ENCODE results near the gene P2RX1.

Gene P2RX1

DNA sequence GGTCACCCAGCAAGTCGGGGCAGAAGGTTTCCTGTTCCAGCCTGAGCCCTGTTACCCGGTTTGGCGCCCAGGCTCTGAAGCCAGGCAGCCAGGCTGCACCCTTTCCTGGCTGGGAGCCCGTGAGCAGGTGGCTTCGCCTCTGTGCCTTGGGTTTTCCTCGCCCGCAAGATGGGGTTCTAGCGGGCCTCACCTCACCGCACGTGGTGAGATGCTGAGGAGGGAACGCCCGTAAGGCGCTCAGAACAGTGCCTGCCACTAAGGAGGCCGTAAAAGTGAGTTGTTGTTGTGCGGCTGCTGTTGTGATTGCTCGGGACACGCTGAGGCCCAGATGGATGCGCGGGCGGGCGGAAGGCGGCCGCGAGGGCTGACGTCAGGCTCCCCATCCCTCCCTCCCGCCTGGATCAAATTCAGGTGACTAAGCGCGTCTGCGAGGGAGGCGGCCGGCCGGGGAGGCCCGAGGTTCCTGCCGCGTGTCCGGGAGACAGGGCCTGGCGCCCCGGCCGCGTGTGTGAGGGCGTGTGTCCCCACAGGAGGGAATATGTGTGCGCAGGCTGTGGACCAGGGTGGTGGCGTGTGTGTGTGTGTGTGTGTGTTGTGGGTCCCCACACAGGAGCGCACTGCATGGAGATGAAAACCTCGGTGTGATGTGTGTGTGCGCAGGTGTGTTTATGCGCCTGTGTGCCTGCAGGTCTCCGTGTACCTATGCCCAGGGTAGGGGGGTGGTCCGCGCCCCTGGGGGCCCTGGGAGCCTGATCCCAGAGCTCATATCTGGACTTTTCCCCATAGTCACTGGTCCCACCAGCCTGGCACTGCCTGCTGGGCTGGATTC is 27.7 kb downstream of the P2RX1 start:
- peak; percentile 75 for DNase-seq
- Histone ChIP-seq H3K4me3 (ENCODE audit: low read depth, low read length) (no peak overlapping the region), H3K27me3 (ENCODE audit: insufficient read depth, low read depth, severe bottlenecking) (no peaks in the 10 kb centered on the region), H3K36me3 (peaks cover 26% of the 10 kb centered on the region), H3K9me3 (ENCODE audit: severe bottlenecking) (no peaks in the 10 kb centered on the region), H3K27ac (peak overlapping the region; percentile 84)
- TF ChIP-seq, protein P1, sequence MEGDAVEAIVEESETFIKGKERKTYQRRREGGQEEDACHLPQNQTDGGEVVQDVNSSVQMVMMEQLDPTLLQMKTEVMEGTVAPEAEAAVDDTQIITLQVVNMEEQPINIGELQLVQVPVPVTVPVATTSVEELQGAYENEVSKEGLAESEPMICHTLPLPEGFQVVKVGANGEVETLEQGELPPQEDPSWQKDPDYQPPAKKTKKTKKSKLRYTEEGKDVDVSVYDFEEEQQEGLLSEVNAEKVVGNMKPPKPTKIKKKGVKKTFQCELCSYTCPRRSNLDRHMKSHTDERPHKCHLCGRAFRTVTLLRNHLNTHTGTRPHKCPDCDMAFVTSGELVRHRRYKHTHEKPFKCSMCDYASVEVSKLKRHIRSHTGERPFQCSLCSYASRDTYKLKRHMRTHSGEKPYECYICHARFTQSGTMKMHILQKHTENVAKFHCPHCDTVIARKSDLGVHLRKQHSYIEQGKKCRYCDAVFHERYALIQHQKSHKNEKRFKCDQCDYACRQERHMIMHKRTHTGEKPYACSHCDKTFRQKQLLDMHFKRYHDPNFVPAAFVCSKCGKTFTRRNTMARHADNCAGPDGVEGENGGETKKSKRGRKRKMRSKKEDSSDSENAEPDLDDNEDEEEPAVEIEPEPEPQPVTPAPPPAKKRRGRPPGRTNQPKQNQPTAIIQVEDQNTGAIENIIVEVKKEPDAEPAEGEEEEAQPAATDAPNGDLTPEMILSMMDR (IDR thresholded peaks at IDR 0.05; ENCODE audit: low read depth, low read length), result no peak

GRCh38 chr17:3887804-3888203 is 28.5 kb downstream of the P2RX1 start:
- TF ChIP-seq, protein P1 (IDR thresholded peaks at IDR 0.05; ENCODE audit: low read depth, low read length), result no peak
- no peaks in the 10 kb centered on the region for H3K27me3 ChIP-seq (ENCODE audit: insufficient read depth, low read depth, severe bottlenecking)
- H3K4me3 ChIP-seq (ENCODE audit: low read depth, low read length), result no peak overlapping the region
- peaks cover 34% of the 10 kb centered on the region for H3K36me3 ChIP-seq
- no peaks in the 10 kb centered on the region for H3K9me3 ChIP-seq (ENCODE audit: severe bottlenecking)
- H3K27ac ChIP-seq, result peak overlapping the region; percentile 84
- DNase-seq, result no peak

GRCh38 chr17:3887394-3887793 is 28.9 kb downstream of the P2RX1 start:
- DNase-seq, result no peak
- Histone ChIP-seq H3K27me3 (ENCODE audit: insufficient read depth, low read depth, severe bottlenecking) (no peaks in the 10 kb centered on the region), H3K9me3 (ENCODE audit: severe bottlenecking) (no peaks in the 10 kb centered on the region), H3K36me3 (peaks cover 38% of the 10 kb centered on the region), H3K27ac (peak overlapping the region; percentile 84), H3K4me3 (ENCODE audit: low read depth, low read length) (no peak overlapping the region)
- TF ChIP-seq, protein P1 (IDR thresholded peaks at IDR 0.05; ENCODE audit: low read depth, low read length), result no peak

GRCh38 chr17:3886776-3887175 is 29.5 kb downstream of the P2RX1 start:
- H3K27ac ChIP-seq, result no peak overlapping the region
- no peak for DNase-seq
- no peak overlapping the region for H3K4me3 ChIP-seq (ENCODE audit: low read depth, low read length)
- TF ChIP-seq, protein P1 (IDR thresholded peaks at IDR 0.05; ENCODE audit: low read depth, low read length), result no peak
- peaks cover 44% of the 10 kb centered on the region for H3K36me3 ChIP-seq
- H3K27me3 ChIP-seq (ENCODE audit: insufficient read depth, low read depth, severe bottlenecking), result no peaks in the 10 kb centered on the region
- H3K9me3 ChIP-seq (ENCODE audit: severe bottlenecking), result no peaks in the 10 kb centered on the region

DNA sequence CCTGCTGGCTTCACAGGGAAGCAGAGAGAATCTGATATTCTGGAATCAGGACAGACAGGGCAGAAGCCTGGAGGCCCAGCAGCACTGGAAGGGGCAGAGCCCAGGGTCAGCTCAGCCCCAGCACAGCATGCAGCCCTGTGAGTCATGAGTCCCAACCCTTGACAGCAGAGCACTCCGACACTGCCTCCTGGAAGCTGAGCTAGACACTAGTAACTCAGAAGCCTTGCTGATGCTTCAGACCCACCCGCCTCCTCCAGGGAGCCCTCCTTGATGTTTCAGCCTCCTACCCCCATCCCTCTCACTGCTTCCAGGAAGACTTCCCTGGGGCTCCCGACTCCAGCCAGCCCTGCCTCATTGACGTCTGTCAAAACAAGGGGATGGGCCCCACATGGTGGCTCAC is 30.3 kb downstream of the P2RX1 start:
- H3K36me3 ChIP-seq, result peaks cover 50% of the 10 kb centered on the region
- no peaks in the 10 kb centered on the region for H3K9me3 ChIP-seq (ENCODE audit: severe bottlenecking)
- TF ChIP-seq, protein P1 (IDR thresholded peaks at IDR 0.05; ENCODE audit: low read depth, low read length), result no peak
- no peaks in the 10 kb centered on the region for H3K27me3 ChIP-seq (ENCODE audit: insufficient read depth, low read depth, severe bottlenecking)
- no peak for DNase-seq
- no peak overlapping the region for H3K27ac ChIP-seq
- no peak overlapping the region for H3K4me3 ChIP-seq (ENCODE audit: low read depth, low read length)

GRCh38 chr17:3885271-3885670 is 31.0 kb downstream of the P2RX1 start:
- Histone ChIP-seq H3K27me3 (ENCODE audit: insufficient read depth, low read depth, severe bottlenecking) (no peaks in the 10 kb centered on the region), H3K4me3 (ENCODE audit: low read depth, low read length) (no peak overlapping the region), H3K36me3 (peaks cover 50% of the 10 kb centered on the region), H3K27ac (no peak overlapping the region), H3K9me3 (ENCODE audit: severe bottlenecking) (no peaks in the 10 kb centered on the region)
- TF ChIP-seq, protein P1 (IDR thresholded peaks at IDR 0.05; ENCODE audit: low read depth, low read length), result no peak
- DNase-seq, result no peak
